Ectodermal cell (in vitro differentiated cells): ENCODE data around the gene KLHL8.

Source experiments
- H3K27ac ChIP-seq: 2 replicates; pipeline ENCODE4 v1.7.0; 2013; ENCODE audit warnings: mild to moderate bottlenecking, low read depth, low read length; ENCODE audit not compliant: insufficient read depth, poor library complexity, severe bottlenecking
- H3K27me3 ChIP-seq: 2 replicates; pipeline ENCODE4 v1.7.0; 2013; ENCODE audit warnings: mild to moderate bottlenecking, low read length; ENCODE audit not compliant: insufficient read depth, control insufficient read depth, poor library complexity, severe bottlenecking
- H3K36me3 ChIP-seq: one replicate; pipeline ENCODE4 v1.7.0; 2013; ENCODE audit warnings: low read length; ENCODE audit not compliant: control insufficient read depth, insufficient read depth
- H3K4me1 ChIP-seq: one replicate; pipeline ENCODE4 v1.7.0; 2013; ENCODE audit warnings: low read length; ENCODE audit not compliant: control insufficient read depth, insufficient read depth
- H3K4me3 ChIP-seq: 2 replicates; pipeline ENCODE4 v1.7.0; 2013; ENCODE audit warnings: low read depth, low read length, control low read depth; ENCODE audit not compliant: insufficient read depth
- H3K9me3 ChIP-seq: 2 replicates; pipeline ENCODE4 v1.7.0; 2013; ENCODE audit warnings: mild to moderate bottlenecking, low read length, moderate library complexity; ENCODE audit not compliant: control insufficient read depth
- WGBS, 2 experiments: methylation state at CpG; one replicate each; pipeline ENCODE4 v1.1.7; 2013; ENCODE audit warnings: missing lambda C conversion rate in 2 of 2; 5-methylcytosine and 5-hydroxymethylcytosine counted together

Gene KLHL8

GRCh38 chr4:87116231-87116630 lies 104.2 kb downstream of the KLHL8 start:
- no peaks in the 10 kb centered on the region for H3K9me3 ChIP-seq
- peaks cover 17% of the 10 kb centered on the region for H3K4me1 ChIP-seq
- 93 to 96% methylated on average over 1 of the region's 1 CpG for WGBS, 2 experiments
- no peak overlapping the region for H3K27ac ChIP-seq
- no peaks in the 10 kb centered on the region for H3K27me3 ChIP-seq
- H3K4me3 ChIP-seq, result no peak overlapping the region
- H3K36me3 ChIP-seq, result peaks cover 31% of the 10 kb centered on the region

DNA sequence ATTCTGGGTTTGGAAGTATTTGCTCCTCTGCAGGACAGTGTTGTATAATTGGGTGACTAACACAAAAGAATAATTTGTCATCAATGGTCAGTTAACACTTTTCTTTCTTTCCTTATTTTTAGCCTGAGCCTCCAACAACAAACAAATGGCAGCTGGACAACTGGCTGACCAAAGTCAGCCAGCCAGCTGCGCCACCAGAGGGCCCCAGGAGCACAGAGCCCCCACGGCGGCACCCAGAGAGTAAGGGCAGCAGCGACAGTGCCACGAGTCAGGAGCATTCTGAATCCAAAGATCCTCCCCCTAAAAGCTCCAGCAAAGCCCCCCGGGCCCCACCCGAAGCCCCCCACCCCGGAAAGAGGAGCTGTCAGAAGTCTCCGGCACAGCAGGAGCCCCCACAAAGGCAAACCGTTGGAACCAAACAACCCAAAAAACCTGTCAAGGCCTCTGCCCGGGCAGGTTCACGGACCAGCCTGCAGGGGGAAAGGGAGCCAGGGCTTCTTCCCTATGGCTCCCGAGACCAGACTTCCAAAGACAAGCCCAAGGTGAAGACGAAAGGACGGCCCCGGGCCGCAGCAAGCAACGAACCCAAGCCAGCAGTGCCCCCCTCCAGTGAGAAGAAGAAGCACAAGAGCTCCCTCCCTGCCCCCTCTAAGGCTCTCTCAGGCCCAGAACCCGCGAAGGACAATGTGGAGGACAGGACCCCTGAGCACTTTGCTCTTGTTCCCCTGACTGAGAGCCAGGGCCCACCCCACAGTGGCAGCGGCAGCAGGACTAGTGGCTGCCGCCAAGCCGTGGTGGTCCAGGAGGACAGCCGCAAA lies 106.0 kb downstream of the KLHL8 start:
- H3K36me3 ChIP-seq, result peaks cover 31% of the 10 kb centered on the region
- H3K4me3 ChIP-seq, result no peak overlapping the region
- 89% methylated on average over 24 of the region's 24 CpGs for WGBS, 2 experiments
- H3K27ac ChIP-seq, result no peak overlapping the region
- no peaks in the 10 kb centered on the region for H3K9me3 ChIP-seq
- no peaks in the 10 kb centered on the region for H3K27me3 ChIP-seq
- peaks cover 8% of the 10 kb centered on the region for H3K4me1 ChIP-seq

DNA sequence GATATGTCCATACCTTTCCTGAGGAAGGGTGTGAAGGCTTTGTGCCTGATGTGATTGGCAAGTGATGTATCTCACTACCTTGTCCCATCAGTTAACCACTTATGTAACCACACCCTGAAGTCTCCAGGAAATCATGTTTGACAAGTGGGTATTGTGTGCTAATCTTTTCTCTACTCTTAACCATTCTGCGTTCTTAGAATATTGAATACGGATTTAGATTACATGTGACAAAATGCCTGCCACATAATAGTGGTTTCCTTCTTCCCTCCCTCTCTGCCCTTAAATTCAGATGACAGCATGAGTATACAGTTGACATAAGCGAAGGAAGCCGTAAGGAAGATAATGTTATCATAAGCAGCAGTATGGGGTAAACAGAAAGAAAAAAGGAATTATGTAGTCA lies 108.4 kb downstream of the KLHL8 start:
- 96 to 99% methylated on average over 4 of the region's 4 CpGs for WGBS, 2 experiments
- Histone ChIP-seq H3K9me3 (no peaks in the 10 kb centered on the region), H3K27me3 (no peaks in the 10 kb centered on the region), H3K27ac (no peak overlapping the region), H3K4me1 (peaks cover under 1% of the 10 kb centered on the region), H3K36me3 (peaks cover 39% of the 10 kb centered on the region), H3K4me3 (no peak overlapping the region)
